ENCODE results near the gene TRIM40.

DNA sequence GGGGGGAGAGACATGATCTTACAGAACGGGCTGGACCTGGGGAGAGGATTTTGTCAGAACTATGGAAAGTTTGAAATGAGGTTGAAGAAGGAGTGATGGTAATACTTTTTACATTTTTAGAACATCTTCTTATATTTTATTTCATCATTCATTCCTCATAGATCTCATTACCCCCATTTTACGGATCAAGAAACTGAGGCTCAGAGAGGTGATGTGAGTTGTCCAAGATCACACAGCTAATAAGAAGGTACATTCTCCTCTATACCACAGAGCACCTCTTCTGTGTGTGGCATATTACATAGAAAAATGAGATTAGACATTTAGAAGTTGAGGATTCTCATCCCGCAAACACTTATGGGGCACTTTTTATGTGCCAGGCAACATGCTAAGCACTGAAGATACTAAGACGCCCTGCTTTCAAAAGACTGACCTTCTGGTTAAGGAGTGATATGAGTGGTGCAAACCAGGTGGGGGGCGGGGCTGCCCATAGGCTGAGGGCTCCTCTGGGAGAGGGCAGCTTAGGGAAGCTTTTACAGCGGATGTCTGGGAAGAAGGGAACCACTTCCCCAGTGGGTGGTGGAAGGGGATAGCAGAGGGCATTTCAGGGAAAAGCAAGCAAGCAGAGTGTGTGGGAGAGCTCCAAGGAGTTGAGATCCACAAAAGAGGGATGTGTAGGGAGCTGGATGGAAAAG, 42.9 kb upstream of the TRIM40 start:
- TF ChIP-seq, protein P1, sequence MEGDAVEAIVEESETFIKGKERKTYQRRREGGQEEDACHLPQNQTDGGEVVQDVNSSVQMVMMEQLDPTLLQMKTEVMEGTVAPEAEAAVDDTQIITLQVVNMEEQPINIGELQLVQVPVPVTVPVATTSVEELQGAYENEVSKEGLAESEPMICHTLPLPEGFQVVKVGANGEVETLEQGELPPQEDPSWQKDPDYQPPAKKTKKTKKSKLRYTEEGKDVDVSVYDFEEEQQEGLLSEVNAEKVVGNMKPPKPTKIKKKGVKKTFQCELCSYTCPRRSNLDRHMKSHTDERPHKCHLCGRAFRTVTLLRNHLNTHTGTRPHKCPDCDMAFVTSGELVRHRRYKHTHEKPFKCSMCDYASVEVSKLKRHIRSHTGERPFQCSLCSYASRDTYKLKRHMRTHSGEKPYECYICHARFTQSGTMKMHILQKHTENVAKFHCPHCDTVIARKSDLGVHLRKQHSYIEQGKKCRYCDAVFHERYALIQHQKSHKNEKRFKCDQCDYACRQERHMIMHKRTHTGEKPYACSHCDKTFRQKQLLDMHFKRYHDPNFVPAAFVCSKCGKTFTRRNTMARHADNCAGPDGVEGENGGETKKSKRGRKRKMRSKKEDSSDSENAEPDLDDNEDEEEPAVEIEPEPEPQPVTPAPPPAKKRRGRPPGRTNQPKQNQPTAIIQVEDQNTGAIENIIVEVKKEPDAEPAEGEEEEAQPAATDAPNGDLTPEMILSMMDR (IDR thresholded peaks at IDR 0.05; ENCODE audit: insufficient read depth, low read depth, low read length), result no peak
- TF ChIP-seq EZH2 (IDR thresholded peaks at IDR 0.05; ENCODE audit: insufficient read depth, low read length), result no peak

All from astrocyte (in vitro differentiated cells and primary cell).